ENCODE data around the gene SLC6A18.

The SLC6A18 gene

DNA sequence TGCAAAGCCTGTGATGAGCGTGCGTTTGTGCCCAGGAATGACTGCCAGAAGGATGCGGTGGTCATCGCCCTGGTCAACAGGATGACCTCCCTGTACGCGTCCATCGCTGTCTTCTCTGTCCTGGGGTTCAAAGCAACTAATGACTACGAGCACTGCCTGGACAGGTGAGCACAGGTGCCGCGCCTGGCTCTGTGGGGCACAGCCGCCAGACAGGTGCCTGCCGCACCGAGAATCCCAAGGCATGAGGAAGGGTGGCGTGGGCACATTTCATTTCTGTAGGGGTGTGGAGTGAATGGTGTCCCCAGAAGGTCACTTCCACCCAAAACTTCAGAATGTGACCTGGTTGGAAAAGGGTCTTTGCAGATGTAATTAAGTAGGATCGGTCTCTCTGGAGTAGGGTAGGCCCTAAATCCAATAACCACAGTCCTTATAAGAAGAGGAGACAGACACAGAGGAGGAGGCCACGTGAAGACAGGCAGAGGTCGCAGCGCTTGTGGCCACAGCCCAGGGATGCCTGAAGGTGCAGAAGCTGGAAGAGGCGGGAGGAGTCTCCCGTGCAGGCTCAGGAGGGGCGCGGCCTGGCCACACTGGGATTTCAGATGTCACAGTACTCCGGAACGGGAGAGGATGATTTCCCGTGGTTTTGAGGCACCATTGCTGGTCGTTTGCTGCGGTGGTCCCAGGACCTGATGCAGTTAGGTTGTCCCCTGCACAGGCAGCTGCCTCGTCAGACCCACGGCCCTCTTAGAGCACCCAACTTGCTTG lies 15.5 kb downstream of the SLC6A18 start:
- no peak for DNase-seq (ENCODE audit: low read depth, low spot score)
- no peak overlapping the region for H3K4me3 ChIP-seq (ENCODE audit: low read depth, low read length)
- TF ChIP-seq, protein P1, sequence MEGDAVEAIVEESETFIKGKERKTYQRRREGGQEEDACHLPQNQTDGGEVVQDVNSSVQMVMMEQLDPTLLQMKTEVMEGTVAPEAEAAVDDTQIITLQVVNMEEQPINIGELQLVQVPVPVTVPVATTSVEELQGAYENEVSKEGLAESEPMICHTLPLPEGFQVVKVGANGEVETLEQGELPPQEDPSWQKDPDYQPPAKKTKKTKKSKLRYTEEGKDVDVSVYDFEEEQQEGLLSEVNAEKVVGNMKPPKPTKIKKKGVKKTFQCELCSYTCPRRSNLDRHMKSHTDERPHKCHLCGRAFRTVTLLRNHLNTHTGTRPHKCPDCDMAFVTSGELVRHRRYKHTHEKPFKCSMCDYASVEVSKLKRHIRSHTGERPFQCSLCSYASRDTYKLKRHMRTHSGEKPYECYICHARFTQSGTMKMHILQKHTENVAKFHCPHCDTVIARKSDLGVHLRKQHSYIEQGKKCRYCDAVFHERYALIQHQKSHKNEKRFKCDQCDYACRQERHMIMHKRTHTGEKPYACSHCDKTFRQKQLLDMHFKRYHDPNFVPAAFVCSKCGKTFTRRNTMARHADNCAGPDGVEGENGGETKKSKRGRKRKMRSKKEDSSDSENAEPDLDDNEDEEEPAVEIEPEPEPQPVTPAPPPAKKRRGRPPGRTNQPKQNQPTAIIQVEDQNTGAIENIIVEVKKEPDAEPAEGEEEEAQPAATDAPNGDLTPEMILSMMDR (IDR thresholded peaks at IDR 0.05; ENCODE audit: low read depth, low read length) = no peak
- in situ Hi-C loops (cut with HindIII; ENCODE audit: low sequenced_read_pairs) = no loop called here

DNA sequence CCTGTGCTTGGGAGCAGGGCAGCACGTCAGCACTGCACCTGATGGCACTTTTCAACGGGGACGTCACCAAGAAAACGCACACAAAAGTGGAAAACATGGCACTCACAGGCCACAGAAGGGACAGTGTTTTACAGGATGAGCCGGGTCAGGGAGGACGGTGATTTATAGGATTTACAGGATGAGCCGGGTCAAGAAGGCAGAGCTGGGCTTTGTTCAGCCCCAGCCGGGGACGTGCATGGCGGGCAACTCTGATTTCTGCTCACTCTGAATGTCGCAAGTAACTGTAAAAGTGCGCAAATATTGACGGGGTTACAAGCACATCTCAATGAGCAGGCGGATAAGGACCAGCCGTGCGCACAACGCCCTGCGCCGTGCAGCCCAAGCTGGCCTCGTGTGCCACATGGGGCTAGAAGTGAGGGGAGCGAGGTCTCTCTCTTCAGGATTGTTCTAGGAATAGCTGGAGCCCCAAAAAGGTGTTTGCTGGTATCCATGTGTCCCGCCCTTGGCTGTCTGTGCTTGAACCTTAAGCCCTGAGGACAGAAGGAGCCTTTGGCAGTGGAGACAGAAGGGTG lies 16.4 kb downstream of the SLC6A18 start:
- no peak for DNase-seq (ENCODE audit: low read depth, low spot score)
- TF ChIP-seq, protein P1 (IDR thresholded peaks at IDR 0.05; ENCODE audit: low read depth, low read length) = no peak
- in situ Hi-C loops (cut with HindIII; ENCODE audit: low sequenced_read_pairs) = no loop called here

DNA sequence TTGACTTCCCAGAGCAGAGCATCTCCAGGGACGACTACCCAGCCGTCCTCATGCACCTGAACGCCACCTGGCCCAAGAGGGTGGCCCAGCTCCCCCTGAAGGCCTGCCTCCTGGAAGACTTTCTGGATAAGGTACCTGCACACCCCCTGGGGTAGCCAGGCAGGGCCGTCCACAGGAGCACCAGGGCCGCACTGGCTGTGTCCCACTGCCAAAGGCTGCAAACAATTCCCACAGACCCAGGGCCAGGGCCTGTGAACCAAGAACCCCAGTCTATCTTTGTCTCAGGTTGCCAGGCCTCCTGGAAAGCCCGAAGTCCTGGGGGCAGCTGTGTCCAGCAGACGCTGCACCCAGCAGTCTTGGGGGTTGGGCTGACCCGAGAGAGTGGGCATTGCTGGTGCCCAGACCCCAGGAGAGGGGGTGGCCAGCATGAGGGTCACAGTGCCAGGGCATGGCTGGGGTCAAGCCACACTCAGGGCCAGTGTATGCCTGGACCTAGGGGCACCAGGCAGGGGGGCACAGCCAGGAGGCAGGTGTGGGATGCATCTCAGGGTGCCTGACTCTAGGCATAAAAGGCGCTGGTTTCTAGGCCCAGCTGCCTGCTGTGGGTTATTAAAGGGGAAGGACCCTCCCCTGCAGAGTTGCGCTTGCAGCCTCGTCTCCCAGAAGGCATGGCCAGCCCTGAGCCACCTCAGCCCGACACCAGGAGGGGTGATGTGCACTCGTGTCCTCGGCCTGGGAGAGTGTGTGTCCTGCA lies 17.7 kb downstream of the SLC6A18 start:
- in situ Hi-C loops (cut with HindIII; ENCODE audit: low sequenced_read_pairs) = no loop called here
- TF ChIP-seq, protein P1 (IDR thresholded peaks at IDR 0.05; ENCODE audit: low read depth, low read length) = no peak
- H3K4me3 ChIP-seq (ENCODE audit: low read depth, low read length) = no peak overlapping the region
- no peak for DNase-seq (ENCODE audit: low read depth, low spot score)

More for the DNA sequence above, 16.4 kb downstream of the SLC6A18 start:
- H3K4me3 ChIP-seq (ENCODE audit: low read depth, low read length) = no peak overlapping the region

DNA sequence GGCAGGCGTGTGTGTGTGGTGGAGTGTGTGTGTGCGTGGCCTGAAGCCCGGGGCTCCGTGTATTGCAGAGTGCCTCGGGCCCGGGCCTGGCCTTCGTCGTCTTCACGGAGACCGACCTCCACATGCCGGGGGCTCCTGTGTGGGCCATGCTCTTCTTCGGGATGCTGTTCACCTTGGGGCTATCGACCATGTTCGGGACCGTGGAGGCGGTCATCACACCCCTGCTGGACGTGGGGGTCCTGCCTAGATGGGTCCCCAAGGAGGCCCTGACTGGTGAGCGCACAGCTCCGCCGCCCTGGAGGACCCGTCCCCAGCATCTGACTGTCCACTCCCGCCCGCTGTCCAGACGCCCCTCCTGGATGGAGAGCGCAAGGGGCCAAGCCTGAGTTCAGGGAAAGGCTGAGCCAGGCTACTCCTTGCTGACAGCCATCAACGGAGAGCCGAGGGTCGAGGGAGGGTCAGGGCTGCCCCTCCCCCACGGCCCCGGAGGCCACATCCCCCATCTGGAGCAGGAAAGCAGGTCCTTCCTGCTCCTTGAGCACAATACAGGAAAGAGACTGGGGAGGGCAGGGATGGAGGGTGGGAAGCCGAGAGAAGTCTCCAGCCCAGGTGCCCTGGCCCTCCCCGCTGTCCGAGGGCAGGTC lies 18.4 kb downstream of the SLC6A18 start:
- in situ Hi-C loops (cut with HindIII; ENCODE audit: low sequenced_read_pairs) = no loop called here
- no peak for DNase-seq (ENCODE audit: low read depth, low spot score)
- TF ChIP-seq, protein P1 (IDR thresholded peaks at IDR 0.05; ENCODE audit: low read depth, low read length) = no peak

DNA sequence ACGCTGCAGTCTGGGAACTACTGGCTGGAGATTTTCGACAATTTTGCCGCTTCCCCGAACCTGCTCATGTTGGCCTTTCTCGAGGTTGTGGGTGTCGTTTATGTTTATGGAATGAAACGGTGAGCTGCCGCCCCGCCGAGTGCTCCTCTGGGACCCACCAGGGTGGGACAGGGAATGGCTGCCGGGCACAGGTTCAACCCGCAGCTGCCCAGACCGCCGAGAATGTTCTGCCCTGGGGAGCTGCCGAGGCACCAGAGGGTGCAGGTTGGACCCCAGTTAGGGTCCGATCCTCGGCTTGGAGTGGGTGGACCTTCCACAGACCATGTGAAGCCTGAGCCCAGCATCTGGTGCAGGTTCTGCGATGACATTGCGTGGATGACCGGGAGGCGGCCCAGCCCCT lies 19.1 kb downstream of the SLC6A18 start:
- in situ Hi-C loops (cut with HindIII; ENCODE audit: low sequenced_read_pairs) = no loop called here
- DNase-seq (ENCODE audit: low read depth, low spot score) = no peak
- no peak overlapping the region for H3K4me3 ChIP-seq (ENCODE audit: low read depth, low read length)
- TF ChIP-seq, protein P1 (IDR thresholded peaks at IDR 0.05; ENCODE audit: low read depth, low read length) = no peak

More for the DNA sequence above, 18.4 kb downstream of the SLC6A18 start:
- no peak overlapping the region for H3K4me3 ChIP-seq (ENCODE audit: low read depth, low read length)

DNA sequence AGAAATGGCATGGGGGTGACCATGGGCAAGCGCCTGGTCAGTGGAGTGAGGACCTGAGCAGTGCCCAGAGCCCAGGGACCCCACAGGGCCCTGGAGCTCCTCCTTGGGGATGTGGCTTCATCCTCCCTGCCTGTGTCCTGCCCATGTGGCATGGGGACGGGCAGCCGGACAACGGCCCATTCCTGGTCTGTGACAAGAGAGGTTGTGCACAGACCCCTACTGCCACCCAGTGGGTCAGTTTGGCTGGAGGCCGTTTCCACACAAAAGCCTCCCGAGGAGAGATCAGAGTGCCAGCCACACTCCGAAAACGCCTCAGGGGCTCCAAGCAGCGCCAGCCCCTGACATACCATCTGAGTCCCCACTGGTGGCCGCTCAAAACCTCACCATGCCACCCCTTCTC lies 19.8 kb downstream of the SLC6A18 start:
- in situ Hi-C loops (cut with HindIII; ENCODE audit: low sequenced_read_pairs) = no loop called here
- no peak for DNase-seq (ENCODE audit: low read depth, low spot score)
- TF ChIP-seq, protein P1 (IDR thresholded peaks at IDR 0.05; ENCODE audit: low read depth, low read length) = no peak
- no peak overlapping the region for H3K4me3 ChIP-seq (ENCODE audit: low read depth, low read length)

Data from astrocyte of the spinal cord (primary cell).